ENCODE results near the gene DNTTIP2. TPM values are rescaled to one million over a fixed set of nuclear protein-coding genes. Genes with fewer than 3 reads are reported as not detected.
"Not testable (repeated sequence)": the region's sequence is repeated elsewhere in the genome, so short reads cannot be mapped to it uniquely, and the experiment has no call there.

DNTTIP2 gene
- total RNA-seq, 2 experiments from 2014 or later, result 114 to 117 TPM

DNA sequence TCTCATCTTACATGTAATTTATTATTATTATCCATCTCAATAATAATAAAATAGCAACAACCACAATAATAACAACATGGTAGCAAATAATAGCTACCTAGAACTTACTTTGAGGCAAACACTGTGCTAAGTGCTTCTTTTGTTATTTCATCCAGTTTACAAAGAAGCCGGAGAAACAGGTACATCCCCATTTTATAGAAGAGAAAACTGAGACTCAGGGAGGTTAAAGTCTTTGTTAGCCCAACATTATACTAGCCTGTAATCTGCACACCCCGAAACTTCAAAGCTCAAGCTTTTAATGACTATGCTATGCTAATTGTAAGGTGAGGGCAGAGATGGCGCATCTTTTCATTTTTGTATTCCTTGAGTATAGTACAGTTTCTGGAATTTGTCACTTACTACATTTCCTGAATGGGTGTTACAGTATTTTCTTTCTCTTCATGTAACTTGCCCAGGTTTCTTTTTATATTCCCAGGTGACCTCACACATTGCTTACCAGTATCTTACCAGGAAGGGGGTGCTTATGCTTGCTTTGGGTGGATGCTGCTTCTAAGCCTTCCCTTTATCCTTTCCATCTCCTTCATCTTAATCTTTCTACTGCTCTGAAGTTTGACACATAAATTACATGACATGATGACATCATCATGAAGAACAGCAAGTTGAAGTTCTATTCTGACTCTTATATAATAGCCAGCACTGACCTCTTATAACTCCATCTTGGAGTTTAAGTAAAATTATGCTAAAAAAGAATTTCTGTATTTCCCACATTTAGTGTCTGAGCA is 21.9 kb upstream of the DNTTIP2 start:
- H3K27ac Mint-ChIP-seq, result no peak overlapping the region
- H3K4me3 Mint-ChIP-seq, result no peak overlapping the region
- H3K4me1 Mint-ChIP-seq, result peaks cover 18% of the 10 kb centered on the region
- H3K9me3 Mint-ChIP-seq, result no peaks in the 10 kb centered on the region
- DNase-seq, result no peak
- peaks cover 6% of the 10 kb centered on the region for H3K36me3 Mint-ChIP-seq
- H3K27me3 Mint-ChIP-seq, result no peaks in the 10 kb centered on the region

GRCh38 chr1:93899543-93900207 is 20.7 kb upstream of the DNTTIP2 start:
- H3K27ac Mint-ChIP-seq, result no peak overlapping the region
- peaks cover 6% of the 10 kb centered on the region for H3K36me3 Mint-ChIP-seq
- peaks cover 12% of the 10 kb centered on the region for H3K4me1 Mint-ChIP-seq
- DNase-seq, result no peak
- no peak overlapping the region for H3K4me3 Mint-ChIP-seq
- H3K27me3 Mint-ChIP-seq, result no peaks in the 10 kb centered on the region
- no peaks in the 10 kb centered on the region for H3K9me3 Mint-ChIP-seq

- DNase-seq, result no peak
- Mint-ChIP-seq H3K4me3 (no peak overlapping the region), H3K9me3 (no peaks in the 10 kb centered on the region), H3K4me1 (no peaks in the 10 kb centered on the region), H3K27ac (no peak overlapping the region), H3K36me3 (peaks cover 6% of the 10 kb centered on the region), H3K27me3 (no peaks in the 10 kb centered on the region)
Measured at GRCh38 chr1:93888900-93889299, 9.9 kb upstream of the DNTTIP2 start.

DNA sequence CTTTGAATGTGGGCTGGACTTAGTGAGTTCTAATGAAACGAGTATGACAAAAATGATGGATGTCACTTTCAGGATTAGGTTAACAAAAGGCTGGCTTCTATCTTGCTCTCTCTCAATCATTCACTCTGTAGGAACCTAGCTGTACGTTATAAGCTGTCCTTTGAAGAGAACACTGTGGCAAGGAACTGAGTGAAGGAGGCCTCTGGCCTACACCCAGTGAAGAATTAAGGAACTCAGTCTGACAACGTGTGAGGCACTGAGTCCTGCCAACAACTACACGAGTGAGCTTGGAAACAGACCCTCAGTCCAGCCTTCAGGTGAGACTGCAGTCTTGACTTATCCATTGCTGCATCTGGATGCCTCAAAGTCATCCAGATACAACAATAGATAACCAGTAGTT is 3.3 kb upstream of the DNTTIP2 start:
- H3K36me3 Mint-ChIP-seq, result peaks cover 24% of the 10 kb centered on the region
- H3K9me3 Mint-ChIP-seq, result no peaks in the 10 kb centered on the region
- H3K4me3 Mint-ChIP-seq, result no peak overlapping the region
- H3K4me1 Mint-ChIP-seq, result peaks cover 14% of the 10 kb centered on the region
- no peaks in the 10 kb centered on the region for H3K27me3 Mint-ChIP-seq
- no peak overlapping the region for H3K27ac Mint-ChIP-seq
- DNase-seq, result no peak

- H3K4me1 Mint-ChIP-seq, result peaks cover 25% of the 10 kb centered on the region
- peaks cover 35% of the 10 kb centered on the region for H3K36me3 Mint-ChIP-seq
- H3K27ac Mint-ChIP-seq, result no peak overlapping the region
- no peak for DNase-seq
- H3K27me3 Mint-ChIP-seq, result no peaks in the 10 kb centered on the region
- no peak overlapping the region for H3K4me3 Mint-ChIP-seq
- H3K9me3 Mint-ChIP-seq, result no peaks in the 10 kb centered on the region
Measured at GRCh38 chr1:93880731-93881130, 1.7 kb upstream of the DNTTIP2 start.

DNA sequence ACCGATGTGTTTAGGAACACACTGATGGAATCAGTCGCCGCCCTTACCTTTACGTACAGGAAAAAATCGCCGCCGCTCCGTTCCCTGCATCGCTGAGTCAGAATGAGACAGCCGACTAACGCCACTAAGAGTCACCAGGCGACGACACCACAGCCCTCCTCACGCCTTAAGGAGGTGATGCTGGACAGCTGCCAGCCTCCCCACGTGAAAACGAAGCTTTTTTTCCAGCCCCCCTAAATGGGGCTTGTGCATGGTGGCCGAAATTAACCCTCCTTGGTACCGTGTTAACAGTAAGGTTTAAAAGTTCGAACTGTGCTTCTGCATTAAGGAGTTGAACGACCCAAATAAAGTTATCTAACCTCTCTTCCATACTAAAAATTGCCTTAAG is 511 bp downstream of the DNTTIP2 start:
- Mint-ChIP-seq H3K9me3 (no peaks in the 10 kb centered on the region), H3K36me3 (peaks cover 48% of the 10 kb centered on the region), H3K4me3 (peak overlapping the region; percentile 93), H3K27ac (peak overlapping the region; percentile 98), H3K27me3 (no peaks in the 10 kb centered on the region), H3K4me1 (peaks cover 44% of the 10 kb centered on the region)
- peak; percentile 67 for DNase-seq

- Mint-ChIP-seq H3K9me3 (no peaks in the 10 kb centered on the region), H3K36me3 (peaks cover 46% of the 10 kb centered on the region), H3K27ac (peak overlapping the region; percentile 55), H3K4me3 (peak overlapping the region; percentile 93), H3K27me3 (no peaks in the 10 kb centered on the region), H3K4me1 (peaks cover 42% of the 10 kb centered on the region)
- DNase-seq, result no peak
Measured at GRCh38 chr1:93877529-93877928, 1.5 kb downstream of the DNTTIP2 start.

- peaks cover 42% of the 10 kb centered on the region for H3K4me1 Mint-ChIP-seq
- no peak for DNase-seq
- H3K4me3 Mint-ChIP-seq, result peak overlapping the region; percentile 93
- no peaks in the 10 kb centered on the region for H3K27me3 Mint-ChIP-seq
- no peaks in the 10 kb centered on the region for H3K9me3 Mint-ChIP-seq
- peaks cover 49% of the 10 kb centered on the region for H3K36me3 Mint-ChIP-seq
- H3K27ac Mint-ChIP-seq, result peak overlapping the region; percentile 65
Measured at GRCh38 chr1:93876244-93876643, 2.8 kb downstream of the DNTTIP2 start.

DNA sequence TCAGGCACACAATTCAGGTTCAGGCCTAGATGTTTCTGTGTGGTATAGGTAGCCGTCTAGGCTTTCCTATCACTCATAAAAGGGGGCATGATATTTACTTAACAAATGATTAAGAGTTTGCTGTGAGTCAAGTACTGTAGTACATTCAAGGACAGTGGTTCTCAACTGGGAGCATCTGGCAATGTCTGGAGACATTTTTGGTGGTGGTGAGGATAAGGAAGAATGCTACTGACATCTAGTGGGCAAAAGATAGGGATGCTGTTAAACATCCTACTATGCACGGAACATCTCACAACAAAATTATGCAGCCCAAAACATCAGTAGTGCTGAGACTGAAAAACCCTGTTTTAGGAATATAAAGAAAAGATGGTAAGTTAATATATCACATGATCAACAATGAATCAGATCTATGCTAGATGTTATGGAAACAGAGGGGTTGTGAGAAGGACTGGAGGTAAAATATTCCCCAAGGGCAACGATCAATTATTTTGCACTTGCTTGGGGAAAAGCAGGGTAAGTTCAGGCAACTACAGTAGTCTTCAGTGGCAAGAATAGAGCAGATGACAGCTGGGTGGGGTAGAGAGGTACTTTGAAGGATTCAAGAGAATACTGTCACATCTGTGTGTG is 4.9 kb downstream of the DNTTIP2 start:
- peaks cover 50% of the 10 kb centered on the region for H3K36me3 Mint-ChIP-seq
- H3K27me3 Mint-ChIP-seq, result no peaks in the 10 kb centered on the region
- no peaks in the 10 kb centered on the region for H3K9me3 Mint-ChIP-seq
- peak overlapping the region; percentile 57 for H3K27ac Mint-ChIP-seq
- no peak overlapping the region for H3K4me3 Mint-ChIP-seq
- no peak for DNase-seq
- H3K4me1 Mint-ChIP-seq, result peaks cover 36% of the 10 kb centered on the region

- H3K36me3 Mint-ChIP-seq, result peaks cover 38% of the 10 kb centered on the region
- H3K9me3 Mint-ChIP-seq, result no peaks in the 10 kb centered on the region
- DNase-seq, result no peak
- H3K27me3 Mint-ChIP-seq, result no peaks in the 10 kb centered on the region
- H3K4me1 Mint-ChIP-seq, result peaks cover 22% of the 10 kb centered on the region
- H3K4me3 Mint-ChIP-seq, result no peak overlapping the region
- peak overlapping the region; percentile 67 for H3K27ac Mint-ChIP-seq
Measured at GRCh38 chr1:93871366-93871765, 7.6 kb downstream of the DNTTIP2 start.

GRCh38 chr1:93869653-93870052 is 9.4 kb downstream of the DNTTIP2 start:
- H3K27me3 Mint-ChIP-seq, result no peaks in the 10 kb centered on the region
- H3K4me3 Mint-ChIP-seq, result no peak overlapping the region
- no peaks in the 10 kb centered on the region for H3K9me3 Mint-ChIP-seq
- no peak for DNase-seq
- H3K27ac Mint-ChIP-seq, result no peak overlapping the region
- peaks cover 31% of the 10 kb centered on the region for H3K36me3 Mint-ChIP-seq
- peaks cover 10% of the 10 kb centered on the region for H3K4me1 Mint-ChIP-seq

- Mint-ChIP-seq H3K36me3 (peaks cover 23% of the 10 kb centered on the region), H3K27ac (peak overlapping the region; percentile 14)
- not testable (repeated sequence) for H3K4me1 Mint-ChIP-seq, H3K9me3 Mint-ChIP-seq, H3K4me3 Mint-ChIP-seq, DNase-seq, H3K27me3 Mint-ChIP-seq
Measured at GRCh38 chr1:93868492-93868891, 10.5 kb downstream of the DNTTIP2 start.

DNA sequence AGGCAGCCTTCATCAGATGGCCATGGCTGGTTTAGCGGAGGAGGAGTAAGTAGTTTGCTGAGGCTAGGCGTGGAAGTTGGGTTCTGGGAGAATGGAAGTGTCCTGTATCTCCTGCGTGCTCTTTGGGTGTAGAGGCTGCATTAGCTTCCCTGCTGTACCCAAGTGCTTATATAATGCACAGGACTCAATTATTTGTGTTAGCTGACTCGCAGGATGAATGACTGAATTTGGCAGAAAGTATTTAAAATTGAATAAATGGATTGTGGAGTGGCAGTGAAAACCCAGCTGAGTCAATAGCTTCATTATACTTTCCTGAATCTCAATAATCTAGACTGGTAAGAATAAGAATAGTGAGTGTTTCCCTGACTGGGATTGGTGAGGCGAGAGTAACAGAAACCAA is 13.8 kb downstream of the DNTTIP2 start:
- Mint-ChIP-seq H3K4me1 (peaks cover 1% of the 10 kb centered on the region), H3K9me3 (no peaks in the 10 kb centered on the region), H3K27me3 (no peaks in the 10 kb centered on the region), H3K27ac (no peak overlapping the region), H3K36me3 (peaks cover 17% of the 10 kb centered on the region), H3K4me3 (no peak overlapping the region)
- DNase-seq, result no peak

DNA sequence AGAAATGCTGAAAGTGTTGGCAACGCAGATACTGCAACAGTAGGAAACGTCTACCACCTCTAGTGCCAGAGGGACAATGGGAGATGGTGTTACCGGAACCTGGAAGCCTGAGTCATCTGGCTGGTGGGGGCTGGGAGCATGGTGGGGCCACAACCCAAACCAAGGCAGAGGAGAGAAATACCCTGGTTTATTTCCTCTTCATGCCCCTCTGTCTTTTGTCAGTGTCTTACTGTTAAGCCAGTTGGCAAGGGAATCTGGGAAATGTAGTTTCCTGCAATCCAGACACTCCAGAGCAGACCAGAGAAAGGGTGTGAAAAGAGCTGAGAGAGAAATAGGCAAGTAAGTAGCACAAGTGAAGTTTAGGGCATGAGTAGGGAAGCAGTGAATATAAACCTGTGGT is 14.8 kb downstream of the DNTTIP2 start:
- DNase-seq, result no peak
- Mint-ChIP-seq H3K27me3 (no peaks in the 10 kb centered on the region), H3K4me3 (no peak overlapping the region), H3K27ac (no peak overlapping the region), H3K4me1 (peaks cover 1% of the 10 kb centered on the region), H3K36me3 (peaks cover 13% of the 10 kb centered on the region), H3K9me3 (no peaks in the 10 kb centered on the region)

DNA sequence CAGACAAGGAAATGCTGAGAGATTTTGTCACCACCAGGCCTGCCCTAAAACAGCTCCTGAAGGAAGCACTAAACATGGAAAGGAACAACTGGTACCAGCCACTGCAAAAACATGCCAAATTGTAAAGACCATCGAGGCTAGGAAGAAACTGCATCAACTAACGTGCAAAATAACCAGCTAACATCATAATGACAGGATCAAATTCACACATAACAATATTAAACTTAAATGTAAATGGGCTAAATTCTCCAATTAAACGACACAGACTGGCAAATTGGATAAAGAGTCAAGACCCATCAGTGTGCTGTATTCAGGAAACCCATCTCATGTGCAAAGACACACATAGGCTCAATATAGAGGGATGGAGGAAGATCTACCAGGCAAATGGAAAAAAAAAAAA is 21.4 kb downstream of the DNTTIP2 start:
- H3K9me3 Mint-ChIP-seq, DNase-seq, H3K4me1 Mint-ChIP-seq, H3K4me3 Mint-ChIP-seq, H3K27ac Mint-ChIP-seq, H3K36me3 Mint-ChIP-seq: not testable (repeated sequence)
- H3K27me3 Mint-ChIP-seq, result peaks cover 10% of the 10 kb centered on the region

All from activated naive CD8-positive, alpha-beta T cell treated with anti-CD3 and anti-CD28 coated beads for 36 hours (primary cell).